ENCODE measurements around the gene NPAS2.

NPAS2 gene

GRCh38 chr2:100905132-100905805, 85.3 kb downstream of the NPAS2 start:
- no peak for DNase-seq (ENCODE audit: low read depth)

- no peak for DNase-seq (ENCODE audit: low read depth)
Measured at GRCh38 chr2:100906131-100906530, 86.2 kb downstream of the NPAS2 start.

- no peak for DNase-seq (ENCODE audit: low read depth)
Measured at GRCh38 chr2:100906679-100907078, 86.7 kb downstream of the NPAS2 start.

GRCh38 chr2:100907832-100908231, 87.9 kb downstream of the NPAS2 start:
- DNase-seq (ENCODE audit: low read depth): no peak

- DNase-seq (ENCODE audit: low read depth): no peak
Measured at GRCh38 chr2:100909534-100910081, 89.7 kb downstream of the NPAS2 start.

- DNase-seq (ENCODE audit: low read depth): no peak
Measured at GRCh38 chr2:100910111-100910510, 90.2 kb downstream of the NPAS2 start.

GRCh38 chr2:100919316-100919715, 99.4 kb downstream of the NPAS2 start:
- no peak for DNase-seq (ENCODE audit: low read depth)

GRCh38 chr2:100921685-100922161, 101.8 kb downstream of the NPAS2 start:
- no peak for DNase-seq (ENCODE audit: low read depth)

- no peak for DNase-seq (ENCODE audit: low read depth)
Measured at GRCh38 chr2:100923461-100924060, 103.6 kb downstream of the NPAS2 start.

GRCh38 chr2:100924122-100924519, 104.2 kb downstream of the NPAS2 start:
- DNase-seq (ENCODE audit: low read depth): no peak

GRCh38 chr2:100924520-100925451, 104.8 kb downstream of the NPAS2 start:
- no peak for DNase-seq (ENCODE audit: low read depth)

- DNase-seq (ENCODE audit: low read depth): no peak
Measured at GRCh38 chr2:100928235-100928634, 108.3 kb downstream of the NPAS2 start.

GRCh38 chr2:100929147-100929546, 109.2 kb downstream of the NPAS2 start:
- no peak for DNase-seq (ENCODE audit: low read depth)

GRCh38 chr2:100934504-100935371, 114.8 kb downstream of the NPAS2 start:
- DNase-seq (ENCODE audit: low read depth): no peak

- no peak for DNase-seq (ENCODE audit: low read depth)
Measured at GRCh38 chr2:100935372-100935752, 115.4 kb downstream of the NPAS2 start.

- DNase-seq (ENCODE audit: low read depth): no peak
Measured at GRCh38 chr2:100936070-100936741, 116.3 kb downstream of the NPAS2 start.

GRCh38 chr2:100936972-100937542, 117.1 kb downstream of the NPAS2 start:
- DNase-seq (ENCODE audit: low read depth): no peak

- no peak for DNase-seq (ENCODE audit: low read depth)
Measured at GRCh38 chr2:100938031-100939026, 118.4 kb downstream of the NPAS2 start.

GRCh38 chr2:100939445-100939844, 119.5 kb downstream of the NPAS2 start:
- no peak for DNase-seq (ENCODE audit: low read depth)

All from stimulated activated CD8-positive, alpha-beta memory T cell treated with anti-CD3 and anti-CD28 coated beads, Interleukin-7, amount 100 ng/mL, for 24 hours (primary cell).